Keratinocyte (primary cell): Measurements from ENCODE around the gene BBS9. TPM values are rescaled to one million over a fixed set of nuclear protein-coding genes. Genes with fewer than 3 reads are reported as not detected.

Experiments
- DNase-seq: peaks from one replicate; pipeline ENCODE4 v3.0.0-alpha.2; 2011; ENCODE audit warnings: low read depth, missing footprints, low spot score
- FAIRE-seq: peaks from 2 replicates; lab custom pipeline; 2011; peaks lifted over from hg19 to GRCh38; lab: Jason Lieb, UNC
- H2AFZ ChIP-seq: 2 replicates; pipeline ENCODE4 v1.6.0; 2012; ENCODE audit warnings: low read length, control low read depth, inconsistent platforms; ENCODE audit not compliant: control insufficient read depth
- H3K27ac ChIP-seq: 2 replicates; pipeline ENCODE4 v1.5.1; 2011; ENCODE audit warnings: low read length; ENCODE audit not compliant: control insufficient read depth, insufficient read depth
- H3K27me3 ChIP-seq: 3 replicates; pipeline ENCODE4 v1.6.0; 2011; ENCODE audit warnings: low read length; ENCODE audit not compliant: control insufficient read depth, insufficient read depth; ENCODE audit errors: extremely low read depth
- H3K36me3 ChIP-seq, 2 experiments: 2 replicates in 1 of 2; 3 replicates in 1 of 2; pipeline ENCODE4 v1.5.1; 2011; ENCODE audit warnings: low read length in 2 of 2, mild to moderate bottlenecking in 1 of 2; ENCODE audit not compliant: control insufficient read depth in 2 of 2, insufficient read depth in 2 of 2; ENCODE audit errors: extremely low read depth in 1 of 2
- H3K4me1 ChIP-seq: 3 replicates; pipeline ENCODE4 v1.5.1; 2011; ENCODE audit warnings: low read length; ENCODE audit not compliant: control insufficient read depth, insufficient read depth; ENCODE audit errors: extremely low read depth
- H3K4me2 ChIP-seq: 3 replicates; pipeline ENCODE4 v1.6.0; 2011; ENCODE audit warnings: low read depth, low read length; ENCODE audit not compliant: control insufficient read depth, insufficient read depth; ENCODE audit errors: extremely low read depth
- H3K4me3 ChIP-seq, 3 experiments: fragments of 200-600 bp in 1 of 3; sonication (generic) in 1 of 3; 2 replicates in 2 of 3; 3 replicates in 1 of 3; pipeline ENCODE4 v1.5.1; 2011 to 2016; ENCODE audit warnings: low read length in 3 of 3, mild to moderate bottlenecking in 3 of 3, control low read depth in 2 of 3, inconsistent platforms in 1 of 3, low read depth in 1 of 3, mixed read lengths in 1 of 3, mixed run types in 1 of 3, moderate library complexity in 1 of 3; ENCODE audit not compliant: control insufficient read depth in 2 of 3, insufficient read depth in 2 of 3; ENCODE audit errors: extremely low read depth in 1 of 3
- H3K79me2 ChIP-seq: 2 replicates; pipeline ENCODE4 v1.6.0; 2012; ENCODE audit warnings: low read length; ENCODE audit not compliant: control insufficient read depth, insufficient read depth
- H3K9ac ChIP-seq: 3 replicates; pipeline ENCODE4 v1.6.0; 2011; ENCODE audit warnings: low read length; ENCODE audit not compliant: control insufficient read depth, insufficient read depth; ENCODE audit errors: extremely low read depth
- H3K9me1 ChIP-seq: 3 replicates; pipeline ENCODE4 v1.6.0; 2011; ENCODE audit warnings: low read length; ENCODE audit not compliant: control insufficient read depth, insufficient read depth; ENCODE audit errors: extremely low read depth
- H3K9me3 ChIP-seq: 2 replicates; pipeline ENCODE4 v1.5.1; 2012; ENCODE audit warnings: low read depth, low read length; ENCODE audit not compliant: control insufficient read depth
- H4K20me1 ChIP-seq: 3 replicates; pipeline ENCODE4 v1.6.0; 2011; ENCODE audit warnings: low read length; ENCODE audit not compliant: control insufficient read depth, insufficient read depth; ENCODE audit errors: extremely low read depth
- CTCF ChIP-seq, 3 experiments: IDR thresholded peaks in 1 of 3; conservative IDR thresholded peaks in 1 of 3; optimal IDR thresholded peaks in 1 of 3; 2 replicates in 2 of 3; 3 replicates in 1 of 3; pipeline versions ENCODE3 to v1.5.1; 2011; ENCODE audit warnings: low read length in 3 of 3, mild to moderate bottlenecking in 3 of 3, moderate library complexity in 2 of 3, control low read depth in 1 of 3, inconsistent platforms in 1 of 3; ENCODE audit not compliant: insufficient read depth in 2 of 3; ENCODE audit errors: extremely low read depth in 1 of 3
- EZH2 ChIP-seq: IDR thresholded peaks from one replicate; pipeline ENCODE4 v1.6.1; 2012; ENCODE audit warnings: inconsistent platforms, mild to moderate bottlenecking, low read length, moderate library complexity
- dilution Hi-C: fragments of 300-500 bp; cut with MboI; formaldehyde crosslinking; loops from one replicate; pipeline ENCODE4 v1.7.0; 2020; ENCODE audit warnings: low sequenced_read_pairs; ENCODE audit not compliant: extremely low pct_ligation_motif_present
- polyA plus RNA-seq, 5 experiments: library from polyadenylated mRNA; depleted of rRNA in 3 of 5; stranded (reverse) in 3 of 5; stranded (forward) in 1 of 5; unstranded in 1 of 5; fragments of >200 nt; gene quantifications; 1 replicate in 1 of 5; 2 replicates in 3 of 5; 3 replicates in 1 of 5; pipeline versions ENCODE4 v1.2.1 to v1.2.3, GENCODE V29; 2011 to 2012; ENCODE audit warnings: missing spikeins in 2 of 5, low read depth in 1 of 5, low replicate concordance in 1 of 5

The BBS9 gene
- polyA plus RNA-seq, 1 donor (not counting 4 experiments of a cell fraction or from before 2014, with no cell fraction given) = 7.6 TPM

GRCh38 chr7:33559324-33559710, 430.0 kb downstream of the BBS9 start:
- dilution Hi-C loops = no loop called here
- no peak for FAIRE-seq

GRCh38 chr7:33562996-33563395, 433.6 kb downstream of the BBS9 start:
- Histone ChIP-seq H3K4me3 (no peak overlapping the region), H3K9me3 (no peaks in the 10 kb centered on the region), H3K9me1 (no peaks in the 10 kb centered on the region), H3K27ac (no peak overlapping the region), H3K4me1 (no peaks in the 10 kb centered on the region), H3K9ac (no peak overlapping the region), H3K27me3 (no peaks in the 10 kb centered on the region), H2AFZ (no peak overlapping the region), H3K79me2 (no peaks in the 10 kb centered on the region), H3K4me2 (no peak overlapping the region), H3K36me3 (no peaks in the 10 kb centered on the region), H4K20me1 (no peaks in the 10 kb centered on the region)
- DNase-seq = no peak
- dilution Hi-C loops = no loop called here
- no peak for TF ChIP-seq EZH2
- TF ChIP-seq CTCF (optimal IDR thresholded peaks at IDR 0.05 in 1 of 3, IDR thresholded peaks at IDR 0.05 in 1 of 3, conservative IDR thresholded peaks at IDR 0.05 in 1 of 3; ENCODE audit: extremely low read depth in 1 of 3, insufficient read depth in 2 of 3, low read length in 3 of 3) = no peak
- FAIRE-seq = no peak

More at GRCh38 chr7:33559324-33559710, 430.0 kb downstream of the BBS9 start:
- no peak overlapping the region for H2AFZ ChIP-seq
- no peaks in the 10 kb centered on the region for H3K79me2 ChIP-seq
- H3K27me3 ChIP-seq = no peaks in the 10 kb centered on the region
- DNase-seq = no peak
- H3K4me2 ChIP-seq = no peak overlapping the region
- TF ChIP-seq CTCF (optimal IDR thresholded peaks at IDR 0.05 in 1 of 3, IDR thresholded peaks at IDR 0.05 in 1 of 3, conservative IDR thresholded peaks at IDR 0.05 in 1 of 3; ENCODE audit: extremely low read depth in 1 of 3, insufficient read depth in 2 of 3, low read length in 3 of 3) (no peak), EZH2 (no peak)
- H3K9ac ChIP-seq = no peak overlapping the region
- H3K27ac ChIP-seq = no peak overlapping the region
- no peak overlapping the region for H3K4me3 ChIP-seq
- no peaks in the 10 kb centered on the region for H4K20me1 ChIP-seq
- H3K9me1 ChIP-seq = no peaks in the 10 kb centered on the region
- no peaks in the 10 kb centered on the region for H3K4me1 ChIP-seq
- no peaks in the 10 kb centered on the region for H3K9me3 ChIP-seq
- no peaks in the 10 kb centered on the region for H3K36me3 ChIP-seq
